Endothelial cell of umbilical vein (primary cell): ENCODE measurements around the gene SAT2. TPM values are rescaled to one million over a fixed set of nuclear protein-coding genes. Genes with fewer than 3 reads are reported as not detected.

Experiments
- BruUV-seq: library from RNA; stranded (reverse); fragments of 400-500 nt; replicated peaks from 2 replicates; lab custom pipeline; 2021; lab: Mats Ljungman, UMichigan
- CTCF ChIA-PET: fragments of 300-600, 350-600 bp; sonication (Branson Sonifier 250); formaldehyde crosslinking; loops from one replicate; lab custom pipeline; 2021; ENCODE audit warnings: antibody characterized with exemption, inconsistent platforms; lab: Charles Lee
- POLR2A ChIA-PET: fragments of 300-600, 350-600 bp; sonication (Branson Sonifier 250); formaldehyde crosslinking; loops from one replicate; lab custom pipeline; 2021; ENCODE audit warnings: antibody characterized with exemption, inconsistent platforms; lab: Charles Lee
- DNase-seq: peaks from one replicate; pipeline ENCODE4 v3.0.0-alpha.2; 2011; ENCODE audit warnings: low read depth, low spot score
- FAIRE-seq: peaks from 2 replicates; lab custom pipeline; 2011; peaks lifted over from hg19 to GRCh38; lab: Jason Lieb, UNC
- H2AFZ ChIP-seq: 2 replicates; pipeline ENCODE4 v1.6.0; 2012; ENCODE audit warnings: low read depth, low read length, control low read depth, inconsistent platforms
- H3K27ac ChIP-seq: 2 replicates; pipeline ENCODE4 v1.5.1; 2011; ENCODE audit warnings: low read depth, mild to moderate bottlenecking, control low read depth, low read length, moderate library complexity; ENCODE audit not compliant: insufficient read depth
- H3K27me3 ChIP-seq, 2 experiments: 2 replicates each; pipeline versions ENCODE4 v1.6.0 to v1.6.1; 2011; ENCODE audit warnings: low read length in 2 of 2, mixed read lengths in 1 of 2; ENCODE audit not compliant: control insufficient read depth in 2 of 2, insufficient read depth in 2 of 2
- H3K36me3 ChIP-seq, 2 experiments: 2 replicates in 1 of 2; 3 replicates in 1 of 2; pipeline ENCODE4 v1.5.1; 2011; ENCODE audit warnings: low read length in 2 of 2, mild to moderate bottlenecking in 1 of 2, moderate library complexity in 1 of 2; ENCODE audit not compliant: control insufficient read depth in 2 of 2, insufficient read depth in 2 of 2; ENCODE audit errors: extremely low read depth in 1 of 2
- H3K4me1 ChIP-seq: 3 replicates; pipeline ENCODE4 v1.5.1; 2011; ENCODE audit warnings: mild to moderate bottlenecking, low read length; ENCODE audit not compliant: control insufficient read depth, insufficient read depth; ENCODE audit errors: extremely low read depth
- H3K4me2 ChIP-seq: 2 replicates; pipeline ENCODE4 v1.6.1; 2011; ENCODE audit warnings: low read length, control low read depth, mixed read lengths; ENCODE audit not compliant: insufficient read depth
- H3K4me3 ChIP-seq, 3 experiments: fragments of 200-600 bp in 1 of 3; sonication (generic), shearing (Covaris generic) in 1 of 3; replicated peaks in 1 of 3; 2 replicates each; pipeline ENCODE4 v1.5.1; 2011 to 2016; ENCODE audit warnings: control low read depth in 3 of 3, low read length in 3 of 3, mild to moderate bottlenecking in 2 of 3, inconsistent platforms in 1 of 3, low read depth in 1 of 3, moderate library complexity in 1 of 3; ENCODE audit not compliant: insufficient read depth in 1 of 3
- H3K79me2 ChIP-seq: 2 replicates; pipeline ENCODE4 v1.6.0; 2012; ENCODE audit warnings: low read length, inconsistent platforms; ENCODE audit not compliant: control insufficient read depth, insufficient read depth
- H3K9ac ChIP-seq: replicated peaks from 2 replicates; pipeline ENCODE3; 2011; ENCODE audit warnings: low read length, control low read depth; ENCODE audit not compliant: insufficient read depth; ENCODE audit errors: extremely low read depth
- H3K9me1 ChIP-seq: replicated peaks from 3 replicates; pipeline ENCODE4 v1.6.0; 2011; ENCODE audit warnings: mild to moderate bottlenecking, low read length; ENCODE audit not compliant: control insufficient read depth, insufficient read depth; ENCODE audit errors: extremely low read depth
- H3K9me3 ChIP-seq: replicated peaks from 2 replicates; pipeline ENCODE4 v1.5.1; 2012; ENCODE audit warnings: low read length, inconsistent platforms; ENCODE audit not compliant: control insufficient read depth, insufficient read depth
- H4K20me1 ChIP-seq: replicated peaks from 2 replicates; pipeline ENCODE3; 2011; ENCODE audit warnings: mild to moderate bottlenecking, low read length; ENCODE audit not compliant: control insufficient read depth, insufficient read depth; ENCODE audit errors: extremely low read depth
- CTCF ChIP-seq, 2 donors: IDR thresholded peaks; 1 replicate in 1 of 2; 2 replicates in 1 of 2; pipeline ENCODE4 v1.5.1; 2011; ENCODE audit warnings: low read length in 2 of 2, mild to moderate bottlenecking in 2 of 2, moderate library complexity in 2 of 2, control low read depth in 1 of 2, inconsistent platforms in 1 of 2, low read depth in 1 of 2; ENCODE audit not compliant: insufficient read depth in 1 of 2; ENCODE audit errors: extremely low read depth in 1 of 2
- EZH2 ChIP-seq: IDR thresholded peaks from 2 replicates; pipeline ENCODE4 v1.6.1; 2012; ENCODE audit warnings: borderline replicate concordance, low read depth, mild to moderate bottlenecking, moderate library complexity, low read length, inconsistent platforms; ENCODE audit not compliant: severe bottlenecking
- FOS ChIP-seq: IDR thresholded peaks from 2 replicates; pipeline ENCODE4 v1.6.1; 2011; ENCODE audit warnings: mild to moderate bottlenecking, low read length, moderate library complexity, borderline replicate concordance; ENCODE audit not compliant: insufficient read depth
- GATA2 ChIP-seq: IDR thresholded peaks from 2 replicates; pipeline ENCODE4 v1.7.0; 2011; ENCODE audit warnings: low read depth, mild to moderate bottlenecking, moderate library complexity, mixed read lengths, low read length; ENCODE audit not compliant: insufficient read length, insufficient read depth
- JUN ChIP-seq: IDR thresholded peaks from 2 replicates; pipeline ENCODE4 v1.6.1; 2011; ENCODE audit warnings: borderline replicate concordance, low read depth; ENCODE audit not compliant: insufficient read length, insufficient read depth
- MAX ChIP-seq: IDR thresholded peaks from 2 replicates; pipeline ENCODE4 v1.6.1; 2011; ENCODE audit not compliant: insufficient read depth, insufficient read length
- MYC ChIP-seq: IDR thresholded peaks from one replicate; pipeline ENCODE4 v1.6.1; 2011; ENCODE audit warnings: mild to moderate bottlenecking, low read depth, low read length
- POLR2A ChIP-seq: IDR thresholded peaks from 2 replicates; pipeline ENCODE4 v1.6.1; 2012; ENCODE audit warnings: low read depth, mild to moderate bottlenecking, control low read depth, low read length
- POLR2AphosphoS5 ChIP-seq: IDR thresholded peaks from 2 replicates; pipeline ENCODE4 v1.6.1; 2012; ENCODE audit warnings: low read depth, mild to moderate bottlenecking, control low read depth, low read length, moderate library complexity; ENCODE audit not compliant: insufficient read depth
- dilution Hi-C: fragments of 300-500 bp; cut with MboI; formaldehyde crosslinking; loops from one replicate; pipeline ENCODE4 v1.15.0; 2019; ENCODE audit warnings: low sequenced_read_pairs; ENCODE audit not compliant: extremely low pct_ligation_motif_present
- intact Hi-C: fragments of 100-400 bp; cut with micrococcal nuclease; formaldehyde crosslinking; loops from one replicate; pipeline ENCODE4 v1.10.0; 2022
- polyA plus RNA-seq, 4 experiments: library from polyadenylated mRNA; depleted of rRNA in 3 of 4; stranded (reverse) in 3 of 4; unstranded in 1 of 4; fragments of >200 nt; gene quantifications; 2 replicates each; pipeline versions ENCODE4 v1.2.1 to v1.2.3, GENCODE V29; 2011 to 2012; ENCODE audit warnings: missing spikeins in 1 of 4
- total RNA-seq: library from RNA; stranded (reverse); gene quantifications from 2 replicates; pipeline ENCODE4 v1.2.3, GENCODE V29; 2021

Gene SAT2
- total and polyA plus RNA-seq, 2 donors (not counting 3 experiments of a cell fraction or from before 2014, with no cell fraction given) = 38.0 to 51.8 TPM

DNA sequence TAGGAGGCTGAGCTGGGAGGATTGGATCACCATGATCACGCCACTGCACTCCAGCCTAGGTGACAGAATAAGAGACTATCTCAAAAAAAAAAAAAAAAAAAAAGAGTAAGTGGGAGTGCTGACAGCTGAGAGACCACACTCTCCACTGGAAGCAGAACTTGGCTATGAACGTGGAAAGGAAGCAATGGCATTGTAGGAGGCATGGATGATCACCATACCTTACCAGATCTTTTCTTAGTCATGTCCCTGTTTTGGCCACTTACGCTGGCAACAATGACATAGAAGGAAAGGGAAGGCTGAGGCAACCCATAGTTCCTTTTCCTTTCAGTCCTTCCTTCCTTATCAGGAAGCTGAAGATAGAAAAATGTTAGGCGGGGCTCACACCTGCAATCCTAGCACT lies 19.4 kb upstream of the SAT2 start:
- no peak for TF ChIP-seq MAX
- no peak for TF ChIP-seq JUN
- TF ChIP-seq EZH2 = no peak
- no peak for TF ChIP-seq MYC
- no peak for TF ChIP-seq POLR2AphosphoS5
- TF ChIP-seq FOS = no peak
- no peak for TF ChIP-seq GATA2
- no peak for TF ChIP-seq POLR2A
- no peak for TF ChIP-seq CTCF (IDR thresholded peaks at IDR 0.05; ENCODE audit: extremely low read depth in 1 of 2, insufficient read depth in 1 of 2, low read depth in 1 of 2, low read length in 2 of 2)
- Histone ChIP-seq H3K9me1 (no peaks in the 10 kb centered on the region), H3K27ac (no peak overlapping the region), H3K4me2 (no peak overlapping the region), H3K9ac (no peak overlapping the region), H3K4me3 (no peak overlapping the region), H3K27me3 (peaks cover 12 to 20% of the 10 kb centered on the region in 2 experiments), H3K79me2 (no peaks in the 10 kb centered on the region), H4K20me1 (no peaks in the 10 kb centered on the region), H3K9me3 (no peaks in the 10 kb centered on the region), H3K36me3 (no peaks in the 10 kb centered on the region), H2AFZ (no peak overlapping the region), H3K4me1 (no peaks in the 10 kb centered on the region)
- ChIA-PET POLR2A (no interaction called here), CTCF (interaction anchor here (0.8 to 1.4 kb wide), 3 partner anchors 20 to 427 kb away, joined by 3 to 4 read pairs (median 4); partner anchors contain the start of genes TP53 and WRAP53)
- FAIRE-seq (no peak), DNase-seq (no peak)
- intact Hi-C loops = no loop called here
- dilution Hi-C loops = no loop called here
- BruUV-seq = no TSS peak
